ENCODE data around the gene SETBP1. TPM values are rescaled to one million over a fixed set of nuclear protein-coding genes. Genes with fewer than 3 reads are reported as not detected.

The SETBP1 gene
- total RNA-seq, 1 experiment from 2014 or later, result 4.0 TPM

GRCh38 chr18:44793194-44793593 is 112.5 kb downstream of the SETBP1 start:
- no peaks in the 10 kb centered on the region for H3K36me3 ChIP-seq (ENCODE audit: control insufficient read depth, insufficient read depth, low read length)
- Mint-ChIP-seq H3K4me3 (ENCODE audit: unreplicated experiment) (no peak overlapping the region), H3K27me3 (ENCODE audit: insufficient read depth, unreplicated experiment) (no peaks in the 10 kb centered on the region), H3K4me1 (ENCODE audit: low read depth, unreplicated experiment) (peaks cover 36% of the 10 kb centered on the region), H3K27ac (ENCODE audit: unreplicated experiment) (no peak overlapping the region), H3K36me3 (ENCODE audit: insufficient read depth, unreplicated experiment) (no peaks in the 10 kb centered on the region), H3K9me3 (ENCODE audit: unreplicated experiment) (no peaks in the 10 kb centered on the region)
- H3K4me1 ChIP-seq, result peaks cover 52% of the 10 kb centered on the region
- BruUV-seq (replicated peaks), result no TSS peak
- no peak for DNase-seq
- no peak overlapping the region for H3K4me3 ChIP-seq (ENCODE audit: low read depth, low read length)
- POLR2A ChIA-PET, result no interaction called here
- no peak for TF ChIP-seq CTCF (IDR thresholded peaks at IDR 0.05; ENCODE audit: insufficient read depth in 1 of 2, low read depth in 1 of 2, low read length in 1 of 2, severe bottlenecking in 1 of 2, unreplicated experiment in 1 of 2)
- intact Hi-C loops (cut with micrococcal nuclease; ENCODE audit: unreplicated experiment), result loop anchor here (10.0 kb wide), 1 partner anchor 562 kb away; no protein-coding TSS in a partner anchor
- no peaks in the 10 kb centered on the region for H3K27me3 ChIP-seq (replicated peaks; ENCODE audit: control insufficient read depth, insufficient read depth, low read length)
- H3K9me3 ChIP-seq, result no peaks in the 10 kb centered on the region
- CTCF ChIA-PET, result no interaction called here

GRCh38 chr18:44793685-44794084 is 113.0 kb downstream of the SETBP1 start:
- no peak overlapping the region for H3K4me3 Mint-ChIP-seq (ENCODE audit: unreplicated experiment)
- Histone ChIP-seq H3K27me3 (replicated peaks; ENCODE audit: control insufficient read depth, insufficient read depth, low read length) (no peaks in the 10 kb centered on the region), H3K4me1 (peaks cover 57% of the 10 kb centered on the region), H3K36me3 (ENCODE audit: control insufficient read depth, insufficient read depth, low read length) (no peaks in the 10 kb centered on the region), H3K4me3 (ENCODE audit: low read depth, low read length) (no peak overlapping the region), H3K9me3 (no peaks in the 10 kb centered on the region)
- no peak overlapping the region for H3K27ac Mint-ChIP-seq (ENCODE audit: unreplicated experiment)
- DNase-seq, result no peak
- H3K9me3 Mint-ChIP-seq (ENCODE audit: unreplicated experiment), result no peaks in the 10 kb centered on the region
- TF ChIP-seq CTCF (IDR thresholded peaks at IDR 0.05; ENCODE audit: insufficient read depth in 1 of 2, low read depth in 1 of 2, low read length in 1 of 2, severe bottlenecking in 1 of 2, unreplicated experiment in 1 of 2), result no peak
- H3K4me1 Mint-ChIP-seq (ENCODE audit: low read depth, unreplicated experiment), result peaks cover 41% of the 10 kb centered on the region
- peaks cover 4% of the 10 kb centered on the region for H3K36me3 Mint-ChIP-seq (ENCODE audit: insufficient read depth, unreplicated experiment)
- ChIA-PET POLR2A (no interaction called here), CTCF (no interaction called here)
- BruUV-seq (replicated peaks), result no TSS peak
- intact Hi-C loops (cut with micrococcal nuclease; ENCODE audit: unreplicated experiment), result loop anchor here (10.0 kb wide), 1 partner anchor 561 kb away; no protein-coding TSS in a partner anchor
- no peaks in the 10 kb centered on the region for H3K27me3 Mint-ChIP-seq (ENCODE audit: insufficient read depth, unreplicated experiment)

- POLR2A ChIA-PET, result no interaction called here
- Mint-ChIP-seq H3K36me3 (ENCODE audit: insufficient read depth, unreplicated experiment) (peaks cover 5% of the 10 kb centered on the region), H3K27ac (ENCODE audit: unreplicated experiment) (no peak overlapping the region), H3K4me3 (ENCODE audit: unreplicated experiment) (no peak overlapping the region), H3K27me3 (ENCODE audit: insufficient read depth, unreplicated experiment) (no peaks in the 10 kb centered on the region), H3K9me3 (ENCODE audit: unreplicated experiment) (no peaks in the 10 kb centered on the region), H3K4me1 (ENCODE audit: low read depth, unreplicated experiment) (peaks cover 39% of the 10 kb centered on the region)
- BruUV-seq (replicated peaks), result no TSS peak
- H3K9me3 ChIP-seq, result no peaks in the 10 kb centered on the region
- no peak for DNase-seq
- H3K27me3 ChIP-seq (replicated peaks; ENCODE audit: control insufficient read depth, insufficient read depth, low read length), result no peaks in the 10 kb centered on the region
- intact Hi-C loops (cut with micrococcal nuclease; ENCODE audit: unreplicated experiment), result loop anchor here (5.0 to 10.0 kb wide), 2 partner anchors 102 to 560 kb away; no protein-coding TSS in a partner anchor
- no peak for TF ChIP-seq CTCF (IDR thresholded peaks at IDR 0.05; ENCODE audit: insufficient read depth in 1 of 2, low read depth in 1 of 2, low read length in 1 of 2, severe bottlenecking in 1 of 2, unreplicated experiment in 1 of 2)
- peaks cover 61% of the 10 kb centered on the region for H3K4me1 ChIP-seq
- H3K36me3 ChIP-seq (ENCODE audit: control insufficient read depth, insufficient read depth, low read length), result no peaks in the 10 kb centered on the region
- no peak overlapping the region for H3K4me3 ChIP-seq (ENCODE audit: low read depth, low read length)
- CTCF ChIA-PET, result no interaction called here
These were observed 114.6 kb downstream of the SETBP1 start for GRCh38 chr18:44795241-44795640.
